Measurements from ENCODE around the gene SAMD9. TPM values are rescaled to one million over a fixed set of nuclear protein-coding genes. Genes with fewer than 3 reads are reported as not detected.

The SAMD9 gene
- total RNA-seq, 1 experiment from 2014 or later: not detected

GRCh38 chr7:93108003-93108402 lies 9.8 kb downstream of the SAMD9 start:
- no peak overlapping the region for H2BK12ac ChIP-seq (ENCODE audit: insufficient read length, low read depth, low read length)
- TF ChIP-seq, protein P1, sequence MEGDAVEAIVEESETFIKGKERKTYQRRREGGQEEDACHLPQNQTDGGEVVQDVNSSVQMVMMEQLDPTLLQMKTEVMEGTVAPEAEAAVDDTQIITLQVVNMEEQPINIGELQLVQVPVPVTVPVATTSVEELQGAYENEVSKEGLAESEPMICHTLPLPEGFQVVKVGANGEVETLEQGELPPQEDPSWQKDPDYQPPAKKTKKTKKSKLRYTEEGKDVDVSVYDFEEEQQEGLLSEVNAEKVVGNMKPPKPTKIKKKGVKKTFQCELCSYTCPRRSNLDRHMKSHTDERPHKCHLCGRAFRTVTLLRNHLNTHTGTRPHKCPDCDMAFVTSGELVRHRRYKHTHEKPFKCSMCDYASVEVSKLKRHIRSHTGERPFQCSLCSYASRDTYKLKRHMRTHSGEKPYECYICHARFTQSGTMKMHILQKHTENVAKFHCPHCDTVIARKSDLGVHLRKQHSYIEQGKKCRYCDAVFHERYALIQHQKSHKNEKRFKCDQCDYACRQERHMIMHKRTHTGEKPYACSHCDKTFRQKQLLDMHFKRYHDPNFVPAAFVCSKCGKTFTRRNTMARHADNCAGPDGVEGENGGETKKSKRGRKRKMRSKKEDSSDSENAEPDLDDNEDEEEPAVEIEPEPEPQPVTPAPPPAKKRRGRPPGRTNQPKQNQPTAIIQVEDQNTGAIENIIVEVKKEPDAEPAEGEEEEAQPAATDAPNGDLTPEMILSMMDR (conservative IDR thresholded peaks at IDR 0.05): no peak
- no peak overlapping the region for H2BK120ac ChIP-seq (ENCODE audit: low read depth, low read length, poor library complexity, severe bottlenecking)
- no peak overlapping the region for H3K27ac ChIP-seq (ENCODE audit: insufficient read length, low read depth, low read length)
- H3K23me2 ChIP-seq (ENCODE audit: insufficient read length, low read depth, low read length, poor library complexity, severe bottlenecking): no peaks in the 10 kb centered on the region
- no peaks in the 10 kb centered on the region for H4K20me1 ChIP-seq (ENCODE audit: control insufficient read depth, insufficient read depth, insufficient read length)
- H3K27me3 Mint-ChIP-seq (ENCODE audit: low read depth): peaks cover 45% of the 10 kb centered on the region
- no peaks in the 10 kb centered on the region for H3K27me3 ChIP-seq (ENCODE audit: insufficient read depth, low read length)
- H3K9ac ChIP-seq (ENCODE audit: extremely low read depth, insufficient read length, low read length): no peak overlapping the region
- no peak overlapping the region for H3K14ac ChIP-seq (ENCODE audit: insufficient read depth, low read length)
- H4K5ac ChIP-seq (ENCODE audit: insufficient read length, low read depth, low read length): no peak overlapping the region
- H4K8ac ChIP-seq (replicated peaks; ENCODE audit: insufficient read length, low read depth, low read length): no peak overlapping the region
- H3K4me1 ChIP-seq (ENCODE audit: insufficient read depth, low read length): no peaks in the 10 kb centered on the region
- H3K4me2 ChIP-seq (ENCODE audit: insufficient read depth, insufficient read length, low read length): no peak overlapping the region
- no peak overlapping the region for H3K18ac ChIP-seq (ENCODE audit: insufficient read length, low read depth, low read length)
- no peak overlapping the region for H2AK5ac ChIP-seq (ENCODE audit: insufficient read length, low read length)
- H3K56ac ChIP-seq (ENCODE audit: insufficient read length, low read depth, low read length): no peak overlapping the region
- H2BK20ac ChIP-seq (ENCODE audit: low read depth, low read length, poor library complexity, severe bottlenecking): no peak overlapping the region
- WGBS (ENCODE audit: extremely low coverage, insufficient read length, low lambda C conversion rate): no CpG with 5 or more reads among the region's 13 CpGs
- H3T11ph ChIP-seq (ENCODE audit: low read length): no peak overlapping the region
- no peak overlapping the region for H2BK15ac ChIP-seq (ENCODE audit: low read depth, low read length)
- no peaks in the 10 kb centered on the region for H3K4me1 Mint-ChIP-seq
- no peak overlapping the region for H3K4ac ChIP-seq (ENCODE audit: low read depth, low read length)
- no peaks in the 10 kb centered on the region for H3K36me3 Mint-ChIP-seq (ENCODE audit: insufficient read depth in 1 of 3, low read depth in 3 of 3)
- no peak overlapping the region for H2AFZ ChIP-seq (ENCODE audit: low read length)
- H4K91ac ChIP-seq (ENCODE audit: insufficient read length, low read depth, low read length): no peak overlapping the region
- no peaks in the 10 kb centered on the region for H3K79me1 ChIP-seq (ENCODE audit: insufficient read depth, low read depth, low read length, poor library complexity, severe bottlenecking)
- no peaks in the 10 kb centered on the region for H3K79me2 ChIP-seq (ENCODE audit: insufficient read depth, low read length)
- H3K9me3 ChIP-seq (ENCODE audit: control insufficient read depth, low read depth, low read length): no peaks in the 10 kb centered on the region
- no peak overlapping the region for H3K27ac Mint-ChIP-seq
- no peak overlapping the region for H3K23ac ChIP-seq (ENCODE audit: insufficient read length, low read depth, low read length)
- no peak overlapping the region for H2BK5ac ChIP-seq (ENCODE audit: insufficient read length, low read length)
- DNase-seq: no peak
- peaks cover 7 to 12% of the 10 kb centered on the region in 2 experiments for H3K9me3 Mint-ChIP-seq
- no peak overlapping the region for H3K4me3 Mint-ChIP-seq

Data from H9 (cell line).